HepG2 (cell line): Measurements from ENCODE around the gene IFIH1. TPM values are rescaled to one million over a fixed set of nuclear protein-coding genes. Genes with fewer than 3 reads are reported as not detected.

Experiments used
- ATAC-seq: fragments of 200-7000 bp; cut with Tn5 transposase; 3 replicates; pipeline ENCODE4 v1.9.1; 2020; ENCODE audit warnings: mild to moderate bottlenecking, moderate library complexity
- BruUV-seq: library from RNA; stranded (reverse); fragments of 400-500 nt; replicated peaks from 2 replicates; lab custom pipeline; 2021; lab: Mats Ljungman, UMichigan
- CTCF ChIA-PET: fragments of 300-600 bp; formaldehyde crosslinking; extraction: SDS; loops from one replicate; lab custom pipeline; 2021; ENCODE audit warnings: low total read pairs, inconsistent platforms, low intra/inter-chr PET ratio; lab: Yijun Ruan, JAX
- POLR2A ChIA-PET: fragments of 350-600 bp; sonication (Branson Sonifier 250); formaldehyde crosslinking; loops from one replicate; lab custom pipeline; 2020; ENCODE audit warnings: antibody characterized with exemption, inconsistent platforms; lab: Yijun Ruan, JAX
- DNase-seq: peaks from one replicate; pipeline ENCODE4 v3.0.0-alpha.2; 2015; ENCODE audit warnings: low spot score
- FAIRE-seq: peaks from 3 replicates; lab custom pipeline; 2011; peaks lifted over from hg19 to GRCh38; lab: Jason Lieb, UNC
- H2AFZ ChIP-seq: one replicate; pipeline ENCODE4 v1.6.1; 2011; ENCODE audit warnings: low read length, inconsistent platforms
- H3K27ac ChIP-seq: fragments of 300-600 bp; 3 replicates; pipeline ENCODE4 v1.8.0; 2011; ENCODE audit warnings: mixed run types, mild to moderate bottlenecking, mixed read lengths, low read length, inconsistent platforms; ENCODE audit not compliant: insufficient read depth; ENCODE audit errors: extremely low read length
- H3K27me3 ChIP-seq, 2 experiments: fragments of 200-600 bp in 1 of 2; 2 replicates in 1 of 2; 3 replicates in 1 of 2; pipeline versions ENCODE4 v1.6.0 to v1.8.0; 2011; ENCODE audit warnings: low read length in 2 of 2, mild to moderate bottlenecking in 2 of 2, moderate library complexity in 2 of 2, inconsistent platforms in 1 of 2; ENCODE audit not compliant: insufficient read depth in 2 of 2, control insufficient read depth in 1 of 2
- H3K36me3 ChIP-seq, 2 experiments: fragments of 200-600 bp in 1 of 2; replicated peaks in 1 of 2; 2 replicates in 1 of 2; 3 replicates in 1 of 2; pipeline versions ENCODE4 v1.5.1 to v1.8.0; 2011; ENCODE audit warnings: low read length in 2 of 2, inconsistent platforms in 1 of 2; ENCODE audit not compliant: insufficient read depth in 2 of 2, control insufficient read depth in 1 of 2
- H3K4me1 ChIP-seq: 2 replicates; pipeline ENCODE4 v1.5.1; 2012; ENCODE audit warnings: low read length, inconsistent platforms; ENCODE audit not compliant: insufficient read depth
- H3K4me2 ChIP-seq: 2 replicates; pipeline ENCODE4 v1.6.0; 2011; ENCODE audit warnings: low read depth, low read length, inconsistent platforms
- H3K4me3 ChIP-seq, 3 experiments: fragments of 200-600 bp in 1 of 3; sonication (generic), shearing (Covaris generic) in 1 of 3; replicated peaks in 1 of 3; 2 replicates each; pipeline ENCODE4 v1.5.1; 2011 to 2016; ENCODE audit warnings: low read length in 3 of 3, inconsistent platforms in 2 of 3, low read depth in 2 of 3, mild to moderate bottlenecking in 2 of 3, control low read depth in 1 of 3, mixed read lengths in 1 of 3; ENCODE audit not compliant: insufficient read depth in 1 of 3
- H3K79me2 ChIP-seq: one replicate; pipeline ENCODE4 v1.6.1; 2011; ENCODE audit warnings: low read length, inconsistent platforms; ENCODE audit not compliant: insufficient read depth
- H3K9ac ChIP-seq: 2 replicates; pipeline ENCODE4 v1.6.0; 2011; ENCODE audit warnings: mild to moderate bottlenecking, low read depth, low read length, inconsistent platforms; ENCODE audit not compliant: insufficient read depth
- H3K9me3 ChIP-seq: 2 replicates; pipeline ENCODE4 v1.5.1; 2012; ENCODE audit warnings: mild to moderate bottlenecking, low read length
- H4K20me1 ChIP-seq: 2 replicates; pipeline ENCODE4 v1.6.0; 2011; ENCODE audit warnings: inconsistent platforms, mild to moderate bottlenecking, low read length, moderate library complexity; ENCODE audit not compliant: insufficient read depth
- GATAD1 ChIP-seq: IDR thresholded peaks from 2 replicates; pipeline ENCODE4 v1.6.1; 2016; ENCODE audit warnings: missing genetic modification reagents, missing compliant biosample characterization
- GTF2F1 ChIP-seq: fragments of 150-350 bp; IDR thresholded peaks from 2 replicates; pipeline ENCODE4 v1.6.1; 2014; ENCODE audit warnings: low read length
- HDAC2 ChIP-seq: sonication (generic); formaldehyde crosslinking; IDR thresholded peaks from 2 replicates; pipeline ENCODE4 v1.4.0; 2020; ENCODE audit warnings: missing genetic modification reagents
- HMG20B ChIP-seq: conservative IDR thresholded peaks from 2 replicates; pipeline ENCODE4 v1.6.1; 2016; ENCODE audit warnings: missing genetic modification reagents, missing compliant biosample characterization
- KDM6A ChIP-seq: IDR thresholded peaks from 2 replicates; pipeline ENCODE4 v1.6.1; 2016; ENCODE audit warnings: low read depth
- MTF1 ChIP-seq: sonication (generic); formaldehyde crosslinking; IDR thresholded peaks from 2 replicates; pipeline ENCODE4 v1.5.0; 2020; ENCODE audit warnings: missing genetic modification reagents
- NONO ChIP-seq, 2 experiments: fragments of 450-650 bp in 1 of 2; sonication (generic) in 1 of 2; formaldehyde crosslinking in 1 of 2; IDR thresholded peaks in 1 of 2; conservative IDR thresholded peaks in 1 of 2; 2 replicates each; pipeline versions ENCODE4 v1.6.1 to v1.8.0; 2017 to 2022; ENCODE audit warnings: mild to moderate bottlenecking in 1 of 2, missing genetic modification reagents in 1 of 2, moderate library complexity in 1 of 2
- POLR2AphosphoS5 ChIP-seq: IDR thresholded peaks from 2 replicates; pipeline ENCODE4 v1.6.1; 2012; ENCODE audit warnings: low read depth, low read length
- PTBP1 ChIP-seq: fragments of 200-400 bp; formaldehyde crosslinking; IDR thresholded peaks from 2 replicates; pipeline ENCODE4 v1.6.1; 2018; ENCODE audit warnings: low read length, low read depth; ENCODE audit not compliant: poor library complexity, severe bottlenecking
- SOX13 ChIP-seq, 3 experiments: fragments of 450-650 bp in 1 of 3; sonication (generic) in 1 of 3; formaldehyde crosslinking in 1 of 3; IDR thresholded peaks in 2 of 3; conservative IDR thresholded peaks in 1 of 3; 2 replicates each; pipeline versions ENCODE4 v1.5.0 to v1.6.1; 2016 to 2020; ENCODE audit warnings: antibody characterized with exemption in 1 of 3, mild to moderate bottlenecking in 1 of 3, missing compliant biosample characterization in 1 of 3, missing genetic modification reagents in 1 of 3, moderate library complexity in 1 of 3
- ZBTB21 ChIP-seq: sonication (generic); formaldehyde crosslinking; IDR thresholded peaks from 2 replicates; pipeline ENCODE4 v1.4.0; 2020; ENCODE audit warnings: missing genetic modification reagents
- ZNF10 ChIP-seq: sonication (generic); formaldehyde crosslinking; IDR thresholded peaks from 2 replicates; pipeline ENCODE4 v1.4.0; 2020; ENCODE audit warnings: mild to moderate bottlenecking, low read depth, missing genetic modification reagents, borderline replicate concordance
- ZNF350 ChIP-seq: sonication (generic); formaldehyde crosslinking; IDR thresholded peaks from 2 replicates; pipeline ENCODE4 v1.4.0; 2020; ENCODE audit warnings: mild to moderate bottlenecking, low read depth, missing genetic modification reagents, borderline replicate concordance
- ZNF562 ChIP-seq: sonication (generic); formaldehyde crosslinking; IDR thresholded peaks from 2 replicates; pipeline ENCODE4 v1.8.0; 2022; ENCODE audit warnings: missing genetic modification reagents, borderline replicate concordance
- WGBS: methylation state at CpG from one replicate; pipeline ENCODE4 v1.1.6; 2017; ENCODE audit warnings: low lambda C conversion rate; 5-methylcytosine and 5-hydroxymethylcytosine counted together
- in situ Hi-C: cut with HindIII; loops from 2 replicates; pipeline ENCODE4 v1.10.0; 2017; ENCODE audit warnings: low pct_unique_long_range_greater_than_20kb; ENCODE audit not compliant: extremely low pct_ligation_motif_present
- intact Hi-C: fragments of 100-400 bp; cut with micrococcal nuclease; formaldehyde crosslinking; loops from one replicate; pipeline ENCODE4 v1.10.0; 2022; ENCODE audit not compliant: unreplicated experiment
- polyA plus RNA-seq, 8 experiments: library from polyadenylated mRNA; depleted of rRNA in 3 of 8; stranded (reverse) in 7 of 8; unstranded in 1 of 8; fragments of >200 nt; fragmentation: Illumina TruSeq in 4 of 8; extraction: Trizol in 4 of 8; gene quantifications; 2 replicates each; pipeline versions ENCODE4 v1.2.1 to v1.2.3, GENCODE V29; 2011 to 2016; ENCODE audit warnings: low read depth in 4 of 8, missing spikeins in 1 of 8, mixed read lengths in 1 of 8; ENCODE audit not compliant: insufficient read depth in 1 of 8
- total RNA-seq, 5 experiments: library from RNA; depleted of rRNA; stranded (reverse); fragments of >200 nt; fragmentation: Illumina TruSeq; extraction: Trizol; gene quantifications; 2 replicates each; pipeline ENCODE4 v1.2.3, GENCODE V29; 2016; ENCODE audit warnings: low read depth in 1 of 5
- TF ChIP-seq, protein P1 (sequence below): sonication (generic); formaldehyde crosslinking; IDR thresholded peaks from 2 replicates; pipeline ENCODE4 v1.8.1; 2023; ENCODE audit warnings: mild to moderate bottlenecking, missing genetic modification reagents
- TF ChIP-seq, protein P2 (sequence below): sonication (generic); formaldehyde crosslinking; IDR thresholded peaks from 2 replicates; pipeline ENCODE4 v1.4.0; 2020; ENCODE audit warnings: mild to moderate bottlenecking, low read depth, missing genetic modification reagents
- TF ChIP-seq, protein P3 (sequence below), 2 experiments: IDR thresholded peaks; 2 replicates each; pipeline ENCODE4 v1.6.1; 2011 to 2012; ENCODE audit warnings: low read length in 2 of 2, borderline replicate concordance in 1 of 2, low read depth in 1 of 2, mild to moderate bottlenecking in 1 of 2, moderate library complexity in 1 of 2
- TF ChIP-seq, protein P4 (sequence below): sonication (generic); formaldehyde crosslinking; IDR thresholded peaks from 2 replicates; pipeline ENCODE4 v1.5.0; 2020; ENCODE audit warnings: missing genetic modification reagents, mild to moderate bottlenecking, borderline replicate concordance

IFIH1 gene
- total and polyA plus RNA-seq, 2 of the 13 experiments (the other 11 are each of a cell fraction or from before 2014, with no cell fraction given): 1.5 to 11.5 TPM

DNA sequence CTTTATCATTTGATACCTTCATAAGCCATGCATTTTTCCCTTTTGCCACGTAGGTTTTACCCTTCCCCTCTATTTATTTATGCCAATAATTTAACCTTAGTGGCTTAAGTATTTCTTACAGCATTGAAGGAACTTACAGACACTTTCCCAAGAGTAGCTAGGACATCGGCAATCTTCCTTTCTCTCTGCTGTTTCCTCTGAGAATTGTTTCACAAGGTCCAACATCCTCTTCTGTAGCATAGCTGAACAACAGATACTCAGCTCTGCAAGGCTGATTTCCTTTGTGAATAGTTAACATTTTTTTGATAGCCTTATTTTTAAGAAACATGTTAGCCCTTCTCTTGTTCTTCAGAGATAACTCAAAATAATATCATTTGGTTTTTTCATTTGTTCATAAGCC is 24.4 kb upstream of the IFIH1 start:
- in situ Hi-C loops: no loop called here
- Histone ChIP-seq H3K79me2 (peaks cover 13% of the 10 kb centered on the region), H3K9me3 (no peaks in the 10 kb centered on the region), H3K4me3 (no peak overlapping the region), H3K36me3 (no peaks in the 10 kb centered on the region), H3K4me1 (peaks cover 22% of the 10 kb centered on the region), H3K9ac (no peak overlapping the region), H3K27me3 (no peaks in the 10 kb centered on the region; a peak in 1 of 5 replicates), H3K4me2 (peak overlapping the region; percentile 92), H2AFZ (no peak overlapping the region), H3K27ac (no peak overlapping the region), H4K20me1 (no peaks in the 10 kb centered on the region)
- ATAC-seq: no peak
- TF ChIP-seq, protein P1, sequence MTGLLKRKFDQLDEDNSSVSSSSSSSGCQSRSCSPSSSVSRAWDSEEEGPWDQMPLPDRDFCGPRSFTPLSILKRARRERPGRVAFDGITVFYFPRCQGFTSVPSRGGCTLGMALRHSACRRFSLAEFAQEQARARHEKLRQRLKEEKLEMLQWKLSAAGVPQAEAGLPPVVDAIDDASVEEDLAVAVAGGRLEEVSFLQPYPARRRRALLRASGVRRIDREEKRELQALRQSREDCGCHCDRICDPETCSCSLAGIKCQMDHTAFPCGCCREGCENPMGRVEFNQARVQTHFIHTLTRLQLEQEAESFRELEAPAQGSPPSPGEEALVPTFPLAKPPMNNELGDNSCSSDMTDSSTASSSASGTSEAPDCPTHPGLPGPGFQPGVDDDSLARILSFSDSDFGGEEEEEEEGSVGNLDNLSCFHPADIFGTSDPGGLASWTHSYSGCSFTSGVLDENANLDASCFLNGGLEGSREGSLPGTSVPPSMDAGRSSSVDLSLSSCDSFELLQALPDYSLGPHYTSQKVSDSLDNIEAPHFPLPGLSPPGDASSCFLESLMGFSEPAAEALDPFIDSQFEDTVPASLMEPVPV (CRISPR knock-in tag): no peak
- no peak for TF ChIP-seq MTF1 (CRISPR knock-in tag)
- TF ChIP-seq ZNF10 (CRISPR knock-in tag): no peak
- no peak for TF ChIP-seq GTF2F1
- no peak for TF ChIP-seq SOX13 (IDR thresholded peaks at IDR 0.05)
- no peak for TF ChIP-seq SOX13 (CRISPR knock-in tag; conservative IDR thresholded peaks at IDR 0.05 in 1 of 2, IDR thresholded peaks at IDR 0.05 in 1 of 2)
- no peak for TF ChIP-seq NONO (IDR thresholded peaks at IDR 0.05)
- TF ChIP-seq NONO (CRISPR knock-in tag; conservative IDR thresholded peaks at IDR 0.05): no peak
- TF ChIP-seq, protein P2, sequence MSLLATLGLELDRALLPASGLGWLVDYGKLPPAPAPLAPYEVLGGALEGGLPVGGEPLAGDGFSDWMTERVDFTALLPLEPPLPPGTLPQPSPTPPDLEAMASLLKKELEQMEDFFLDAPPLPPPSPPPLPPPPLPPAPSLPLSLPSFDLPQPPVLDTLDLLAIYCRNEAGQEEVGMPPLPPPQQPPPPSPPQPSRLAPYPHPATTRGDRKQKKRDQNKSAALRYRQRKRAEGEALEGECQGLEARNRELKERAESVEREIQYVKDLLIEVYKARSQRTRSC (CRISPR knock-in tag): no peak
- TF ChIP-seq, protein P3, sequence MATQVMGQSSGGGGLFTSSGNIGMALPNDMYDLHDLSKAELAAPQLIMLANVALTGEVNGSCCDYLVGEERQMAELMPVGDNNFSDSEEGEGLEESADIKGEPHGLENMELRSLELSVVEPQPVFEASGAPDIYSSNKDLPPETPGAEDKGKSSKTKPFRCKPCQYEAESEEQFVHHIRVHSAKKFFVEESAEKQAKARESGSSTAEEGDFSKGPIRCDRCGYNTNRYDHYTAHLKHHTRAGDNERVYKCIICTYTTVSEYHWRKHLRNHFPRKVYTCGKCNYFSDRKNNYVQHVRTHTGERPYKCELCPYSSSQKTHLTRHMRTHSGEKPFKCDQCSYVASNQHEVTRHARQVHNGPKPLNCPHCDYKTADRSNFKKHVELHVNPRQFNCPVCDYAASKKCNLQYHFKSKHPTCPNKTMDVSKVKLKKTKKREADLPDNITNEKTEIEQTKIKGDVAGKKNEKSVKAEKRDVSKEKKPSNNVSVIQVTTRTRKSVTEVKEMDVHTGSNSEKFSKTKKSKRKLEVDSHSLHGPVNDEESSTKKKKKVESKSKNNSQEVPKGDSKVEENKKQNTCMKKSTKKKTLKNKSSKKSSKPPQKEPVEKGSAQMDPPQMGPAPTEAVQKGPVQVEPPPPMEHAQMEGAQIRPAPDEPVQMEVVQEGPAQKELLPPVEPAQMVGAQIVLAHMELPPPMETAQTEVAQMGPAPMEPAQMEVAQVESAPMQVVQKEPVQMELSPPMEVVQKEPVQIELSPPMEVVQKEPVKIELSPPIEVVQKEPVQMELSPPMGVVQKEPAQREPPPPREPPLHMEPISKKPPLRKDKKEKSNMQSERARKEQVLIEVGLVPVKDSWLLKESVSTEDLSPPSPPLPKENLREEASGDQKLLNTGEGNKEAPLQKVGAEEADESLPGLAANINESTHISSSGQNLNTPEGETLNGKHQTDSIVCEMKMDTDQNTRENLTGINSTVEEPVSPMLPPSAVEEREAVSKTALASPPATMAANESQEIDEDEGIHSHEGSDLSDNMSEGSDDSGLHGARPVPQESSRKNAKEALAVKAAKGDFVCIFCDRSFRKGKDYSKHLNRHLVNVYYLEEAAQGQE (IDR thresholded peaks at IDR 0.05; ENCODE audit: borderline replicate concordance in 1 of 2, low read depth in 1 of 2, low read length in 2 of 2): no peak
- no peak for TF ChIP-seq HDAC2
- no peak for TF ChIP-seq KDM6A (CRISPR knock-in tag)
- TF ChIP-seq ZNF350 (CRISPR knock-in tag): no peak
- no peak for TF ChIP-seq PTBP1
- TF ChIP-seq ZNF562 (CRISPR knock-in tag): no peak
- no peak for TF ChIP-seq ZBTB21 (CRISPR knock-in tag)
- TF ChIP-seq HMG20B (CRISPR knock-in tag): no peak
- TF ChIP-seq, protein P4, sequence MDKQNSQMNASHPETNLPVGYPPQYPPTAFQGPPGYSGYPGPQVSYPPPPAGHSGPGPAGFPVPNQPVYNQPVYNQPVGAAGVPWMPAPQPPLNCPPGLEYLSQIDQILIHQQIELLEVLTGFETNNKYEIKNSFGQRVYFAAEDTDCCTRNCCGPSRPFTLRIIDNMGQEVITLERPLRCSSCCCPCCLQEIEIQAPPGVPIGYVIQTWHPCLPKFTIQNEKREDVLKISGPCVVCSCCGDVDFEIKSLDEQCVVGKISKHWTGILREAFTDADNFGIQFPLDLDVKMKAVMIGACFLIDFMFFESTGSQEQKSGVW (CRISPR knock-in tag): no peak
- no peak for TF ChIP-seq GATAD1 (CRISPR knock-in tag)
- TF ChIP-seq POLR2AphosphoS5: no peak
- intact Hi-C loops: loop anchor here (5.0 kb wide), 1 partner anchor 239 kb away; no protein-coding TSS in a partner anchor
- 7% methylated on average over 2 of the region's 2 CpGs for WGBS
- BruUV-seq: no TSS peak
- DNase-seq: no peak
- ChIA-PET POLR2A (interaction anchor here (2.3 kb wide), 1 partner anchor 24 kb away, joined by 20 read pairs; the partner anchor contains the start of gene IFIH1), CTCF (no interaction called here)
- FAIRE-seq: no peak
